ENCODE data around the gene BGN. TPM values are rescaled to one million over a fixed set of nuclear protein-coding genes. Genes with fewer than 3 reads are reported as not detected.

Gene BGN
- total RNA-seq, 8 experiments from 2014 or later: 0.08 to 105 (median 2.6) TPM; not detected in 1

DNA sequence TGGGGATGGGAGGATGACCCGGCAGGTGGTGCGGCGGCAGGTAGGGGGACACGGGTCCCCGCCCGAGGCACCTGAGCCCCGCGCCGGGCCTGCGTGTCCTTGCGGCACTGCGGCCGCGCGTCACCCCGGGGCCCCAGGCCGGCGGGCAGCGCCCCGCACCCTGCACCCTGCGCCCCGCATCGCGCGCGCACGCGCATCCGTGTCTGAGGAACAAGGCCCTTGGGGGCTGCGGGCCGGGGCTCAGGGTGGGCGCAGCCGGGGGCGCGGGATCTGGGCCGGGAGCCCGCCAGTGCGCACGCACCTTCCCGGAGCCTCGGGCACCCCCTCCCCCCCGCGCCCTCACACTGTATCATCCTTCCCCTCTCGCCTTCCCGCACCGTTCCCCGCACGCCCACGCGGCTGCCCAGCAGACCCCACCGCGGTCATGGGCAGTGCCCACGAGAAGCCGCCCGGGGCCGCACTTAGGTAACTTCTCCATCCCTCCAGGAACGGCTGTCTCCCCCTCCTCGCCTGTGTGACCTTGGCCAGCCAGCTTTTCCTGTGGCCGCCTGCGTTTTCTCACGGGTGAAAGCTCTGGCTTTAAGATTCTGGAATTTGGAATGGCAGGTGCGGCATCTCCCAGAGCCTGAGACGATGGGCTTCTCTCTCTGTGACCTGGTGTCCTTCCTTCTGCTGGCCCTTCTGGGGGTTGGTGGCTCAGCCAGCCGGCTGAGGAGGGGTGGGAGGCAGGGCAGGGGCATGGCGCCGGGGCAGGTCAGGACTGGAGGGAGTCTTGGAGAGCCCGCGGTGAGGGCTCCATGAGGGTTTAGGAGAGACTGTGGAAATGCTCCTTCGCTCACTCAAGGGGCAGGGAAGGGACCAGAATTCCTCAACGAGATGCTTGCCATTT is 23.4 kb downstream of the BGN start:
- in situ Hi-C loops (cut with MboI; ENCODE audit: low pct_unique_long_range_greater_than_20kb in 2 of 9, low sequenced_read_pairs in 9 of 9, unreplicated experiment in 9 of 9): no loop called here
- ATAC-seq (replicated peaks in 6 of 8): peak in 5 of 8 experiments; percentile 14 to 65 (median 53)
- H3K27ac ChIP-seq: no peak overlapping the region
- H3K4me3 ChIP-seq: peak overlapping the region; percentile 40 to 57 (median 43)
- H3K4me1 ChIP-seq (replicated peaks in 1 of 2): no peaks in the 10 kb centered on the region
- 13 to 44% methylated on average over 3 to 4 of the region's 70 CpGs; no CpG with 5 or more reads in 8 of the 10 experiments for WGBS, 10 experiments

DNA sequence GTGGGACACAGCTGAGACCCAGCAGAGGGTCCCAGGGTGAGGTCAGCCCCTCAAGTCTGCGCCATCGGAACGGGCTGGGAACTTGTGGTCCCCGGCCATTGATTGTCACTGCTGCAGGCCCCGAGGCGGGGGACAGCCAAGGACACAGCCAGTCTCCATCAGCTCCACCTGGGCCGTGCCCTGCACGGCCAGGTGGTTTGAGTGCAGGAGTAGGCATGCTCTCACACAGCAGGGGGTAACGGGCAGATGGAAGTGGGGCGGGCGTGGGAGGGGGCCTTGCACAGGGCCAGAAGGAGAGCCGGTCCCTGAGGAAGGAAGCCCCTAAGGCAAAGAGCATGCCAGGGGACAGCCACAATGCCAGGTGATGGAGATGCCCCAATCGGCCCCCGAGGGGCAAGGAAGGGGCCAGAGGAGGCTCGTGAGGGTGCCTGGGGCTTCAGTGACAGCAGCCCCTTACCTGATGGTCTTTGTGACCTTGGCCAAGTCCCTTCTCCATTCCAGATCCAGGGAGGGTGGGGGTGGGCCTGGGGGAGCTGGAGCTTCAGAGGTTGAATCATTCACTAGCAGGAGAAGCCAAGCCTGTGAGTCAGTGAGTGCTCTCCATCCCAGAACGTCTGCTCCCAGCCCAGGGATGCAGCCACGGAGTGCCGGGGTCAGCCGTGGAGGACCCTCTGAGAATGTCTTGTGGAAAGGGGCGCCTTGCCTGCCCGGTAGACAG is 24.9 kb downstream of the BGN start:
- Histone ChIP-seq H3K4me3 (no peak overlapping the region), H3K27ac (no peak overlapping the region), H3K4me1 (replicated peaks in 1 of 2) (no peaks in the 10 kb centered on the region)
- no CpG with 5 or more reads among the region's 21 CpGs for WGBS, 10 experiments
- in situ Hi-C loops (cut with MboI; ENCODE audit: low pct_unique_long_range_greater_than_20kb in 2 of 9, low sequenced_read_pairs in 9 of 9, unreplicated experiment in 9 of 9): no loop called here
- ATAC-seq (replicated peaks in 6 of 8): no peak

DNA sequence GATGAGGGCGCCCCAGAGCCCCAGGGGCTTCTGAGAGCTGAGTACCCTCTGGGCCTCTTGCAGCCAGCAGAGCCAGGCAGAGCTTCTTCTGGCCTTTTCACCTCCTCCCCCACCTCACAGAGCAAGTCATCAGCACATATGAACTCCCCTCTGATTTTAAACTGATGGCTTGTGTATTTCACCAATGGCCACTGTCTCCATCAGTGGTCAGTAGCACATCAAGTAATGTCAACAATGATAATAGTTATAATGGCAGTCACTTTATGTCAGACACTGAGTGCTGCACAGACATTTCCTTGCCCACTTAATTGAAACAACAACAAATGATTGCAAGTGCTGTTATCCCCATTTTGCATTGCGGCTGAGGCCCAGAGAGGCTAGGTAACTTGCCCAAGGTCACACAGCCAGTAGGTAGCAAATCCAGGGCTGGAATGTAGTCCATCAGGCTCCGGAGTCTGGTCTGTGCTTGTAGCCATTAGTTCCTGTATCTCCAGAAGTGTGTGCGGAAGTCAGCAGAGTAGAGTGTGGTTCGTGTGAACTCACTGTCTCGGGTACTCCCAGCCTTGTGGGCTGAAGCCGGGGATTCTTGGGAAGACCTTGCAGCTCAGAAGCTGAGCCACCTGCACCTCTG is 25.6 kb downstream of the BGN start:
- 80 to 100% (median 90%) methylated on average over 1 to 2 of the region's 7 CpGs; no CpG with 5 or more reads in 7 of the 10 experiments for WGBS, 10 experiments
- ATAC-seq (replicated peaks in 6 of 8): no peak
- Histone ChIP-seq H3K27ac (no peak overlapping the region), H3K4me3 (no peak overlapping the region), H3K4me1 (replicated peaks in 1 of 2) (no peaks in the 10 kb centered on the region)
- in situ Hi-C loops (cut with MboI; ENCODE audit: low pct_unique_long_range_greater_than_20kb in 2 of 9, low sequenced_read_pairs in 9 of 9, unreplicated experiment in 9 of 9): no loop called here

DNA sequence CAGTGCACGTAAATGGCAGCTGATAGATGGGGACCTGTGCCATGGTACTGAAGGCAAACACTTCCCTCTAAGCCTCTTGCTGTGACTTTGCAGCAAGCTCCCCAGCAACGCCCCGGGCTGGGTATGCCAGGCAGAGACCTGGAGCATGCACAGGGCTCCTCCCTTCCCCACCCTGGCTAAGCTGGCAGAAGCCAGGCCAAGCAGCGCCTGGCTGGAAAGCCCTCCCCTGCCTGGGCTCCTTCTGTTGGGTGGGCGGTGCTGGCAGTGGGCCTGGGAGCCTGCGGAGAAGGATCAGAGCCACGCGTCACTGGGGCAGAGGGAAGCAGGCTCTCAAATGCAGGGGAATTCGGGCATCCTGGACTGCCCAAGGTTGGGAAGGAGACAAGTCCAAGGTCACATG is 26.3 kb downstream of the BGN start:
- Histone ChIP-seq H3K4me3 (no peak overlapping the region), H3K4me1 (replicated peaks in 1 of 2) (peaks cover 0 to 4% of the 10 kb centered on the region in 2 donors), H3K27ac (no peak overlapping the region)
- 0 to 67% (median 36%) methylated on average over 1 to 3 of the region's 9 CpGs; no CpG with 5 or more reads in 7 of the 10 experiments for WGBS, 10 experiments
- in situ Hi-C loops (cut with MboI; ENCODE audit: low pct_unique_long_range_greater_than_20kb in 2 of 9, low sequenced_read_pairs in 9 of 9, unreplicated experiment in 9 of 9): no loop called here
- ATAC-seq (replicated peaks in 6 of 8): peak in 4 of 8 experiments; percentile 27 to 76 (median 35)

DNA sequence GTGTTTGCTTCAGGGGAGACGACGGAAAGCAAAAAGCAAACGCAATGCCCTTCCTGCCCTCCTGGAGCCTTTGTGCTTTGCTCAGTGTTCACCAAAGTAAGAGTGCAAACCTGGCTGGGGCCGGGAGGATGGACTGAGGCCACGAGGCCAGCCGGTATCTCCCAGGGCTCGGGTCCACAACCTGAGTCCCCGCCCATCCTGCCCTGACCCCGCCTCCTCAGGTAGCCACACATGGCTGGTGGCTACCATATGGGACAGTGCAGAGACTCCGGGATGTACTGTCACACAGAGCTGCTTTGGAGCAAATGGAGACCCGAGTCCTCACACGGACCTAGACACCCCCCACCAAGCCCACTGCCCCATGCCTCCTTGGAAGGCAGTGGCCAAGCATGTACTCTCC is 27.5 kb downstream of the BGN start:
- Histone ChIP-seq H3K4me1 (replicated peaks in 1 of 2) (peaks cover 4 to 14% of the 10 kb centered on the region in 2 donors), H3K4me3 (no peak overlapping the region), H3K27ac (no peak overlapping the region)
- WGBS, 10 experiments: 13 to 83% methylated on average over 3 to 5 of the region's 12 CpGs; no CpG with 5 or more reads in 8 of the 10 experiments
- ATAC-seq (replicated peaks in 6 of 8): no peak
- in situ Hi-C loops (cut with MboI; ENCODE audit: low pct_unique_long_range_greater_than_20kb in 2 of 9, low sequenced_read_pairs in 9 of 9, unreplicated experiment in 9 of 9): no loop called here

DNA sequence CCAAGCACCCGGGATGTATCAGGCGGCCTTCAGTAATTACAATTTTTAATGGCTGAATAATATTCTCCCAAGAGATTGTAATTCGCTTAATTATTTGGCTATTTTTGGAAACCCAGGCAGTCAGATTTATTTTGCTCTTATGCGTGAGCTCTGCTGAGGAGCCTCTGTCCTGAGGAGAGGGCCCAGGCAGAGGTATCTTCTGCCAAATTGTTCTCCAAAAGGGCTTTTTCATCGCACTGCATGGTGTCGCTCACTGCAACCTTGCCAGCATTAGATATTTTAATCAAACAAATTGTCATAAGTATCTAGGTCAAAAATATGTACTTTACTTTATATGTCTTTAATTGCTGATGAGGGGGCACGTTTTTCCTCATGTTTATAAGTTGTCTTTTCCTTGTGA is 28.5 kb downstream of the BGN start:
- Histone ChIP-seq H3K4me1 (replicated peaks in 1 of 2) (peaks cover 4 to 20% of the 10 kb centered on the region in 2 donors), H3K27ac (no peak overlapping the region), H3K4me3 (no peak overlapping the region)
- in situ Hi-C loops (cut with MboI; ENCODE audit: low pct_unique_long_range_greater_than_20kb in 2 of 9, low sequenced_read_pairs in 9 of 9, unreplicated experiment in 9 of 9): no loop called here
- WGBS, 10 experiments: 38 to 91% (median 65%) methylated on average over 3 to 7 of the region's 7 CpGs; no CpG with 5 or more reads in 6 of the 10 experiments
- no peak for ATAC-seq (replicated peaks in 6 of 8)

DNA sequence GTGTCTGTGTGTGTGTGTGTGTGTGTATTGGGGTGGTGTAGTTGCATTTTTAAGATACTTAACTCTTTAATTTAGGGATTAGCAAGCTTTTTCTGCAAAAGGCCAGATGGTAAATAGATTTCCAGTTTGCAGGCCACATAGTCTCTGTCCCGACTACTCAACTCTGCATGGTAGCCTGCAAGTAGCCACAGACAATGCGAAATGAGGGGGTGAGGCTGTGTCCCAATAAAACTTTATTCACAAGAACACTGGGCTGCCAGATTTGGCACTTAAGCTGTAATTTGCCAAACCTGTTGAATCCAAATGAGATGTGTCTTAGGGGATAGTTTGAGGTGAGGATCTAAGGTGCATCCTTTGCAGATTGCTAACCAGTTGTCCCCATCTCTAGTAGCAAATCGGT is 29.5 kb downstream of the BGN start:
- H3K4me3 ChIP-seq: no peak overlapping the region
- no peak for ATAC-seq (replicated peaks in 6 of 8)
- in situ Hi-C loops (cut with MboI; ENCODE audit: low pct_unique_long_range_greater_than_20kb in 2 of 9, low sequenced_read_pairs in 9 of 9, unreplicated experiment in 9 of 9): no loop called here
- no peak overlapping the region for H3K27ac ChIP-seq
- 0 to 86% (median 56%) methylated on average over 1 to 3 of the region's 3 CpGs; no CpG with 5 or more reads in 7 of the 10 experiments for WGBS, 10 experiments
- H3K4me1 ChIP-seq (replicated peaks in 1 of 2): peaks cover 4 to 20% of the 10 kb centered on the region in 2 donors

DNA sequence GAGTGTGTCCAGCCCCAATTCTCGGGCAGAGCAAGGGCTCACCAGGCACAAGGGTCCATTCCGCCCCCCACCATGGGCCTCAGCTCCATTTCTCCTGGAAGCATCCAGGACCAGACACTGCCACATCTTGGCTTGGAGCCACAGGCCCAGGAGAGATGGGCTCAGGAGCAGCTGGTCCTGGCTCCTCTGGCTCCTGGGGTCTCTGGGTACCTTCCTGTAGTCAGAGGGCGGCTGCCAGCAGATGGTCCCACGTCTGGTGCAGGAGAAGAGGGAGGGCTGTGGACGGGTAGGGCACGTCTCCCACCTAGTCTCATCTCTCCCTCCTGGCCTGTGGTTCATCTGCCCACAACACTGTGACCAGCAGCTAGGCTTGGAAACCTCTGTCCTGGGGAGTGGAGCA is 30.7 kb downstream of the BGN start:
- Histone ChIP-seq H3K4me3 (no peak overlapping the region), H3K27ac (no peak overlapping the region), H3K4me1 (replicated peaks in 1 of 2) (peaks cover 5 to 21% of the 10 kb centered on the region in 2 donors)
- WGBS, 10 experiments: 57% methylated on average over 2 of the region's 6 CpGs; no CpG with 5 or more reads in 9 of the 10 experiments
- in situ Hi-C loops (cut with MboI; ENCODE audit: low pct_unique_long_range_greater_than_20kb in 2 of 9, low sequenced_read_pairs in 9 of 9, unreplicated experiment in 9 of 9): loop anchor here in 1 of 9 experiments (25.0 kb wide), 1 partner anchor 137 kb away; the partner anchor contains the start of gene PNCK
- ATAC-seq (replicated peaks in 6 of 8): no peak

DNA sequence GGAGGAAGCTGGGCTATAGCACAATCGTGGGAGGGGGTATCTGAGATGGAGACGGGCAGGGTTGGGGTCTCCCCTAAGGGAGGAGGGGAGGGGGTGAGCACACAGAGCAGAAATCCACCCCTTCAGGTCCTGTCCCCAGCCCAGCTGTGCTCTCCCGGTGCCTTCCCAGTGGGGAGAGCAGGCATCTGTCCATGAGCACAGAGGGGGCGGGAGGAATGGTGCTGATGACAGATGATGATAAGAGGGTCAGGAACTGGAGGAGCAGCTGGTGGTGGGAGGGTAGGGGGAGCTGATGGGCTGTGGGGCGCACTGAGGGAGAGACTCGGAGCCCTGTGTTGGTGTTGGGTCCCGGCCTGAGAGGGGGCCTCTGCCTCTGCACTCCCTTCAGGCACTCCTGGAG is 31.3 kb downstream of the BGN start:
- WGBS, 10 experiments: no CpG with 5 or more reads among the region's 7 CpGs
- H3K27ac ChIP-seq: no peak overlapping the region
- in situ Hi-C loops (cut with MboI; ENCODE audit: low pct_unique_long_range_greater_than_20kb in 2 of 9, low sequenced_read_pairs in 9 of 9, unreplicated experiment in 9 of 9): loop anchor here in 1 of 9 experiments (25.0 kb wide), 1 partner anchor 136 kb away; the partner anchor contains the start of gene PNCK

DNA sequence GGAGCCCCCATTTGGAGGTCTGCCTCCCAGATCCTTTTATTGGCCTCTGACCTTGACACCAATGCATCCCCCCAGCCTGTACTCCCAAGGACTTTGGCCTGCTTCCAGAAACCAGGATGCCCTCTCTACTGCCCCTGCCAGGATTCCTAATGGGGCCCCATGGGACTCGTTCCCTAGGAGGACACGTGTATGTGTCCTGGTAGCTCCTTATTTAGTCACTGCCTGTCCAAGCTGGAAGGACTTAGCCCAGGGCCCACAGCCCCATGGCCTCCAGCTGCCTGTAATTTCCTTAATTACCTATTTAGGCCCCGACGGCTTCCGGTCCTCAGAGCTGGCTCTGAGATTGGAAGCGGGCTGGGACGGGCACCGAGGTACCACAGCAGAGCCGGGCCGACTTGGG is 32.0 kb downstream of the BGN start:
- peak in 5 of 8 experiments; percentile 17 to 67 (median 49) for ATAC-seq (replicated peaks in 6 of 8)
- Histone ChIP-seq H3K4me3 (no peak overlapping the region), H3K27ac (peak overlapping the region in 1 of 2 donors; percentile 49), H3K4me1 (replicated peaks in 1 of 2) (peaks cover 15 to 30% of the 10 kb centered on the region in 2 donors)
- in situ Hi-C loops (cut with MboI; ENCODE audit: low pct_unique_long_range_greater_than_20kb in 2 of 9, low sequenced_read_pairs in 9 of 9, unreplicated experiment in 9 of 9): loop anchor here in 1 of 9 experiments (25.0 kb wide), 1 partner anchor 136 kb away; the partner anchor contains the start of gene PNCK
- 58% methylated on average over 2 of the region's 10 CpGs; no CpG with 5 or more reads in 9 of the 10 experiments for WGBS, 10 experiments

More for the DNA sequence above, 31.3 kb downstream of the BGN start:
- ATAC-seq (replicated peaks in 6 of 8): peak in 5 of 8 experiments; percentile 7 to 63 (median 59)
- Histone ChIP-seq H3K4me3 (no peak overlapping the region), H3K4me1 (replicated peaks in 1 of 2) (peaks cover 11 to 27% of the 10 kb centered on the region in 2 donors)

DNA sequence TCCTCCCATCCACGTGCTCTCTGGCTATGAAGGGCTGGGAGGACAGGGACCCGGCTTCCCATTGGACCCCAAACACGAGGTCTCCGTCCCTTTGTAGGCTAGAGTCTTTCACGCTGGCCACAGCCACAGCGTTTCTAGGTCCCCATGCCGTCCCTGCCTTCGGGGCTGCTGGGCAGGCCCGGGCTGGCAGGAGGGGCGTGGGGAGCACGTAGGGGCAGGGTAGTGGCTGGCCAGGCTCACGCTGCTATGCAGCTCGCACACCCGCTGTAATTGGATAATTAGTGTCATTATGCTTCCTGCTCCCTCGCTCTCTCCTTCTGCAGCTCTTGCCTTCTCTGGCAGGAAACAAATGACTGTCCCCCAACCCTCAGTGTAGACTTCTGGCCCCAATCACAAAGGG is 32.4 kb downstream of the BGN start:
- H3K27ac ChIP-seq: peak overlapping the region in 1 of 2 donors; percentile 49
- ATAC-seq (replicated peaks in 6 of 8): peak in 4 of 8 experiments; percentile 27 to 46 (median 34)
- H3K4me1 ChIP-seq (replicated peaks in 1 of 2): peaks cover 15 to 30% of the 10 kb centered on the region in 2 donors
- 40% methylated on average over 5 of the region's 15 CpGs; no CpG with 5 or more reads in 9 of the 10 experiments for WGBS, 10 experiments
- H3K4me3 ChIP-seq: no peak overlapping the region
- in situ Hi-C loops (cut with MboI; ENCODE audit: low pct_unique_long_range_greater_than_20kb in 2 of 9, low sequenced_read_pairs in 9 of 9, unreplicated experiment in 9 of 9): loop anchor here in 1 of 9 experiments (25.0 kb wide), 1 partner anchor 135 kb away; the partner anchor contains the start of gene PNCK

DNA sequence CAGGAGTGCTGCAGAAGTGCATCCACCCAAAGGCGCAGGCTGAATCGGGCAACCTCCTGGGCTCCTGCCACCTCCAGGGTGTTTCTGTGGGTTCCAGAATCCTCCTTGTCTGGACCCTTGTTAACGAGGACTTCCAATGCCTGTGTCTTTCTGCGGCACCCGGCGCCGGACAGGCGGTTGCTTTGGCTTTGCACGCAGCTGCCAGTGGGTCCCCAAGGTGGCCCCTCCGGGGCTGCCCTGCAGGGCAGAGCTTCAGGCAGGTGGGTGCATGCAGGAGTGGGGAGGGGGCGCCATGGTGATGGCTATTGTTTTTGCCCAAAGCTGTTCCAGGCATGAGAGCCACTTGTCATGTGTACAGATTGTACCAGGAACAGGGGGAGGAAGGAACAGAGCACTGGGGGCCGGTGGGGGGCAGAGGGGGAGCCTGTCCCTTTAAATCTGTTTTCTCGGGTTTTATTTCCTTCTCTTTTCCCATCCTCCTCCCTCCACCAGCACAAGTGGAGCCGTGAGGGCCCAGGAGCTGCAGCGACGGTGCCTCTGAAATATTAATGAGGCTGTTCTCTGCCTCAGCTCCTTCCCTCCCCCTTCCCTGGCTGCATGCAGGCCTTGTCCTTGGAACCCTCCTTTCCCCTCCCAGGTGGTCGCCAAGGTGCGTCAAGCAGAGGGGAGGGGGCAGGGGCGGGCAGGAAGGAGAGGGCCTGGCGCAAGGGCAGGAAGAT is 35.8 kb downstream of the BGN start:
- peak in 5 of 8 experiments; percentile 47 to 73 (median 62) for ATAC-seq (replicated peaks in 6 of 8)
- Histone ChIP-seq H3K27ac (no peak overlapping the region), H3K4me3 (no peak overlapping the region), H3K4me1 (replicated peaks in 1 of 2) (peaks cover 15 to 30% of the 10 kb centered on the region in 2 donors)
- in situ Hi-C loops (cut with MboI; ENCODE audit: low pct_unique_long_range_greater_than_20kb in 2 of 9, low sequenced_read_pairs in 9 of 9, unreplicated experiment in 9 of 9): loop anchor here in 1 of 9 experiments (25.0 kb wide), 1 partner anchor 132 kb away; the partner anchor contains the start of gene PNCK
- WGBS, 10 experiments: 40% methylated on average over 2 of the region's 20 CpGs; no CpG with 5 or more reads in 9 of the 10 experiments
